Upper lobe of left lung (tissue), 6 donors: Measurements from ENCODE around the gene IL1RAP. TPM values are rescaled to one million over a fixed set of nuclear protein-coding genes. Genes with fewer than 3 reads are reported as not detected.

Experiments
- ATAC-seq, 2 donors: fragments of 200-7000 bp; cut with Tn5 transposase; one replicate each; pipeline ENCODE4 v1.9.1; 2022; ENCODE audit warnings: mild to moderate bottlenecking in 2 of 2, moderate library complexity in 2 of 2; ENCODE audit not compliant: low FRiP score in 2 of 2
- DNase-seq, 2 donors: peaks; one replicate each; pipeline ENCODE4 v3.0.0-alpha.2; 2019 to 2020
- H3K27ac ChIP-seq, 4 donors: fragments of 200-600 bp; sonication (generic); one replicate each; pipeline ENCODE4 v1.5.1; 2016 to 2019
- H3K27me3 ChIP-seq, 4 donors: fragments of 200-600 bp; sonication (generic); one replicate each; pipeline ENCODE4 v1.5.1; 2017 to 2019
- H3K36me3 ChIP-seq, 4 donors: fragments of 200-600 bp; sonication (generic); one replicate each; pipeline ENCODE4 v1.5.1; 2016 to 2019
- H3K4me1 ChIP-seq, 4 donors: fragments of 200-600 bp; sonication (generic); one replicate each; pipeline ENCODE4 v1.5.1; 2018 to 2019
- H3K4me3 ChIP-seq, 4 donors: fragments of 200-600 bp; sonication (generic); one replicate each; pipeline ENCODE4 v1.5.1; 2017 to 2019; ENCODE audit warnings: mild to moderate bottlenecking in 2 of 4, moderate library complexity in 1 of 4
- H3K9me3 ChIP-seq, 4 donors: fragments of 200-600 bp; sonication (generic); one replicate each; pipeline ENCODE4 v1.5.1; 2018 to 2019
- EP300 ChIP-seq, 4 donors: sonication (generic); formaldehyde crosslinking; IDR thresholded peaks; one replicate each; pipeline ENCODE4 v1.5.1; 2017; ENCODE audit warnings: antibody characterized with exemption in 4 of 4, control low read depth in 2 of 4
- POLR2A ChIP-seq, 4 donors: fragments of 450-650 bp; IDR thresholded peaks; one replicate each; pipeline ENCODE4 v1.5.1; 2016 to 2017; ENCODE audit warnings: antibody characterized with exemption in 4 of 4, mild to moderate bottlenecking in 2 of 4
- POLR2AphosphoS5 ChIP-seq, 2 donors: sonication (generic); formaldehyde crosslinking; IDR thresholded peaks; one replicate each; pipeline ENCODE4 v1.5.1; 2017; ENCODE audit warnings: antibody characterized with exemption in 2 of 2
- WGBS, 2 donors: methylation state at CpG; one replicate each; pipeline ENCODE4 v1.1.5; 2017 to 2018; 5-methylcytosine and 5-hydroxymethylcytosine counted together
- total RNA-seq, 6 donors: library from RNA; depleted of rRNA in 4 of 6; stranded (reverse); fragments of >200 nt in 4 of 6; gene quantifications; one replicate each; pipeline versions ENCODE4 v1.1.0 to v1.2.1, GENCODE V29; 2016 to 2021
- TF ChIP-seq, protein P1 (sequence below), 6 experiments: fragments of 450-650 bp in 4 of 6; fragments of 200-600 bp in 2 of 6; sonication (generic) in 2 of 6; IDR thresholded peaks; one replicate each; pipeline ENCODE4 v1.5.1; 2016 to 2019; ENCODE audit warnings: antibody characterized with exemption in 6 of 6
- donor health status: DM: no; HTN: no; CAD: no; lungs with moderate emphysema.
- donor health status: DM: no; HTN: yes; CAD: no; lungs with severe emphysema.

Gene IL1RAP
- total RNA-seq, 6 donors from 2014 or later = 6.3 to 29.8 (median 22.7) TPM

DNA sequence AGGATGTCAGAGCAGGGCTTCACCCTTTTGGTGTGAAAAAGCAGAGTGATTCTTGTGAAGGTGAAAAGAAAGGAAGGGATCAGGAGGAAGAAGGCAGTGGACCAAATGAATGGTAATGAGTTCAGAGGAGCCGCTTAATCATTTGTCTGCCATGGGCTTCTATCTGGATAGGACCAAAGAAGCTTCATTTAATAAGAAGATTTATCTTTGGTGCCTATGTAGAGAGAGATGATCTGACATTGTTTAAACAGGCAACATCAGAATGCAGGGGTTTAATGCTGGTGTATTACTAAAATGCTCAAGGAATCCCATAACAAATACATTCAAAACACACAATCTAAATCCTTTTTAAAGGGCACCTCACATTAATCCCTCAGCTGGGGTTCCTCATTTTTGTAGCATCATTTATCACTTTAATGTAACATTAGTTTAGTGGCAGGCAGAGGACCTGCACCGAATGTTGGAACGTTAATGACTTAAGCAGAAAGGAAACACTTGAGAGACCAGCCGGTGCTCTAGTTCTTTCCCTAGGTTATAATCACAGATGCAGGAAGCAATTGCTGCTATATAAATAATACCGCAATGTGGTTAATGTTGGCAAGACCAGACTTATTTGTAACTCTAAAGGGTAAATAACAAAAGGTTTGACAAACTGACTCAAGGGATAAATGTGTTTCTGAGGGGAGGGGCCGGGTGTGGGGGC, 27.9 kb upstream of the IL1RAP start:
- 17 to 19% methylated on average over 6 of the region's 6 CpGs for WGBS, 2 donors
- no peaks in the 10 kb centered on the region for H3K4me1 ChIP-seq
- H3K4me3 ChIP-seq = no peak overlapping the region
- H3K36me3 ChIP-seq = no peaks in the 10 kb centered on the region
- ATAC-seq (no peak), DNase-seq (no peak)
- no peaks in the 10 kb centered on the region for H3K27me3 ChIP-seq
- TF ChIP-seq POLR2AphosphoS5 (IDR thresholded peaks at IDR 0.05) (no peak), EP300 (IDR thresholded peaks at IDR 0.05) (no peak), POLR2A (IDR thresholded peaks at IDR 0.05) (no peak)
- TF ChIP-seq, protein P1, sequence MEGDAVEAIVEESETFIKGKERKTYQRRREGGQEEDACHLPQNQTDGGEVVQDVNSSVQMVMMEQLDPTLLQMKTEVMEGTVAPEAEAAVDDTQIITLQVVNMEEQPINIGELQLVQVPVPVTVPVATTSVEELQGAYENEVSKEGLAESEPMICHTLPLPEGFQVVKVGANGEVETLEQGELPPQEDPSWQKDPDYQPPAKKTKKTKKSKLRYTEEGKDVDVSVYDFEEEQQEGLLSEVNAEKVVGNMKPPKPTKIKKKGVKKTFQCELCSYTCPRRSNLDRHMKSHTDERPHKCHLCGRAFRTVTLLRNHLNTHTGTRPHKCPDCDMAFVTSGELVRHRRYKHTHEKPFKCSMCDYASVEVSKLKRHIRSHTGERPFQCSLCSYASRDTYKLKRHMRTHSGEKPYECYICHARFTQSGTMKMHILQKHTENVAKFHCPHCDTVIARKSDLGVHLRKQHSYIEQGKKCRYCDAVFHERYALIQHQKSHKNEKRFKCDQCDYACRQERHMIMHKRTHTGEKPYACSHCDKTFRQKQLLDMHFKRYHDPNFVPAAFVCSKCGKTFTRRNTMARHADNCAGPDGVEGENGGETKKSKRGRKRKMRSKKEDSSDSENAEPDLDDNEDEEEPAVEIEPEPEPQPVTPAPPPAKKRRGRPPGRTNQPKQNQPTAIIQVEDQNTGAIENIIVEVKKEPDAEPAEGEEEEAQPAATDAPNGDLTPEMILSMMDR (IDR thresholded peaks at IDR 0.05) = no peak
- H3K27ac ChIP-seq = no peak overlapping the region
- no peaks in the 10 kb centered on the region for H3K9me3 ChIP-seq

DNA sequence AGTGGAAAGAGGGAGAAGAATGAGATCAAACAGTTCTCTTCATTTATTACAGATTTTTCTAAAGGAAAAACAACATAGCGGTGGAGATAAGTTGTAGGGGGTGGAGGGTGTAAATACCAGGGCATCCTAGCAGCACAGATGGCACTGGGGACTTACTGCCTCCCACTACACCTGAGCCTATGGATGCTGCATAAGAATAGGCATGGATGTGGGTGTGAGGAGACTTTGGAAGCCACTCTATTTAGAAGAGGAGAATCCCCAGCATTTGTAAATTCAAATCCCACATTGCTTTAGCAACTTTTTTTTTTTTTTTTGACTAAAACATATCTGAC, 27.4 kb upstream of the IL1RAP start:
- no peak for DNase-seq
- ATAC-seq = no peak
- Histone ChIP-seq H3K27ac (no peak overlapping the region), H3K4me3 (no peak overlapping the region), H3K4me1 (no peaks in the 10 kb centered on the region), H3K9me3 (no peaks in the 10 kb centered on the region), H3K36me3 (no peaks in the 10 kb centered on the region), H3K27me3 (no peaks in the 10 kb centered on the region)
- 5 to 17% methylated on average over 1 of the region's 1 CpG for WGBS, 2 donors
- TF ChIP-seq POLR2A (IDR thresholded peaks at IDR 0.05) (no peak), POLR2AphosphoS5 (IDR thresholded peaks at IDR 0.05) (no peak), EP300 (IDR thresholded peaks at IDR 0.05) (no peak)
- TF ChIP-seq, protein P1 (IDR thresholded peaks at IDR 0.05) = no peak

- WGBS, 2 donors = 71 to 76% methylated on average over 4 of the region's 4 CpGs
- Histone ChIP-seq H3K36me3 (no peaks in the 10 kb centered on the region), H3K4me3 (no peak overlapping the region), H3K27me3 (no peaks in the 10 kb centered on the region), H3K27ac (no peak overlapping the region), H3K9me3 (no peaks in the 10 kb centered on the region), H3K4me1 (no peaks in the 10 kb centered on the region)
- no peak for ATAC-seq
- no peak for TF ChIP-seq POLR2AphosphoS5 (IDR thresholded peaks at IDR 0.05)
- DNase-seq = no peak
These were observed 26.8 kb upstream of the IL1RAP start for GRCh38 chr3:190486908-190487607.

DNA sequence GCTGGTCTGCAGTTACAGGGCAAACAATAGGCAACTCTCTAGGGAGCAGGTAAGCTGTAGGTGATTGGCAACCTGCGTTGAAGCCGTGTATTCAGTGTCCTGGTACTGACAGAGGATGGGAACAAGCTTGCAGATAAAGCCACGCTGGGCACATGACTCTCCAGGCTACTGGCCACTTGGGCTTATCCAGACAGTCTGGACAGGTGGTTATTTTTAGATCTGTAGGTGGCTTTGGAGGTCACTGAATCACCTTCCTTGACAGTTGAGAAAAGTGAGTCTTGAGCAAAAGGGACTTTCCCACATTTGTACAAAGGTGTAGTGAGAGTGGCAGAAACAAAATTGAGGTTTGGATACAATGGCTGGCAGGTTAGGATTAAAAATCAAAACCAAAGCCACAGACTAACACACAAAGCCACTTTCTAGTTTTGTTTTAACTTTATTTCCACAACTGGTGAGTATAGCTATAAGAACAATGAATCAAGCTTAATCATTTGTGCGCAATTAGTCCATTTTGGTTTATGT, 22.3 kb upstream of the IL1RAP start:
- 74 to 80% methylated on average over 4 of the region's 4 CpGs for WGBS, 2 donors

DNA sequence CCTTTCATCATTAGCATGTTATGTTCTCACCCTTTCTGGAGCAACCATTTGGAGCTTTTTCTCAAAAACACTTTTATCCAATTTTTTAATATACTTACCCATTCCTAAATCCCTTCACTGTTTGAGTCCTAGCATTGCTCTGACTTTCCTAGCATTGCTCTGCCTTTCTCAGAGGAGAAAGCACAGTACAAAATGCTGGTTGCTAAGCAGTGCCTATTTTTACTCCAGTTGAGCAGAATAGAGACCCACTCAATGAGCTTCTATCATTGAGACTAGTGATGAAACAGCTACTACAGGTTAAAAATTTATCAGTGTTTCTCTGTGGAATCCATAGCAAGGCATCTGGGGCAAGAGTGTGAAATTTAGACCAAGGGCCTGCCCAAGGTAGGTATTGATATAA, 21.8 kb upstream of the IL1RAP start:
- Histone ChIP-seq H3K4me1 (no peaks in the 10 kb centered on the region), H3K27ac (no peak overlapping the region), H3K9me3 (no peaks in the 10 kb centered on the region), H3K36me3 (no peaks in the 10 kb centered on the region), H3K4me3 (no peak overlapping the region), H3K27me3 (no peaks in the 10 kb centered on the region)
- DNase-seq = no peak
- ATAC-seq = no peak
- TF ChIP-seq, protein P1 (IDR thresholded peaks at IDR 0.05) = no peak

More for the DNA sequence above, 22.3 kb upstream of the IL1RAP start:
- no peak overlapping the region for H3K27ac ChIP-seq
- no peaks in the 10 kb centered on the region for H3K27me3 ChIP-seq
- TF ChIP-seq POLR2AphosphoS5 (IDR thresholded peaks at IDR 0.05) = no peak
- TF ChIP-seq, protein P1 (IDR thresholded peaks at IDR 0.05) = no peak
- DNase-seq = no peak
- H3K4me3 ChIP-seq = no peak overlapping the region
- H3K36me3 ChIP-seq = no peaks in the 10 kb centered on the region
- no peaks in the 10 kb centered on the region for H3K4me1 ChIP-seq
- ATAC-seq = no peak
- H3K9me3 ChIP-seq = no peaks in the 10 kb centered on the region
